ENCODE data around the gene SLC17A3.

The SLC17A3 gene

GRCh38 chr6:25834950-25835349, 39.1 kb downstream of the SLC17A3 start:
- no peak for DNase-seq

- DNase-seq, result no peak
Measured at GRCh38 chr6:25833136-25833535, 40.9 kb downstream of the SLC17A3 start.

DNA sequence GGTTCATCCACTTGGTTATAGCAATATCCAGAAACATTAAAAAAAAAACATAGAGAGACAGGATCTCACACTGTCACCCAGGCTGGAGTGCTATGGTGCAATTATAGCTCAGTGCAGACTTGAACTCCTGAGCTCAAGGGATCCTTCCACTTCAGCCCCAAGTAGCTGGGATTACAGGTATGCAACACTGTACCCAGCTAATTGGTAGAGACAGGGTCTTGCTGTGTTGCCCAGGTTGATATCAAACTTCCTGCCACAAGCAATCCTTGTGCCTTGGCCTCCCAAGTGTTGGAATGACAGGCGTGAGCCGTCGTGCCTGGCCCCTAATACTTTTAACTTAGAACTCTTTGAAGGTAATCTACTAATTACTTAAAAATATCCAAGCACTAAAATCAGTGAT, 41.4 kb downstream of the SLC17A3 start:
- no peak for DNase-seq

GRCh38 chr6:25832307-25832662, 41.8 kb downstream of the SLC17A3 start:
- DNase-seq, result no peak

DNA sequence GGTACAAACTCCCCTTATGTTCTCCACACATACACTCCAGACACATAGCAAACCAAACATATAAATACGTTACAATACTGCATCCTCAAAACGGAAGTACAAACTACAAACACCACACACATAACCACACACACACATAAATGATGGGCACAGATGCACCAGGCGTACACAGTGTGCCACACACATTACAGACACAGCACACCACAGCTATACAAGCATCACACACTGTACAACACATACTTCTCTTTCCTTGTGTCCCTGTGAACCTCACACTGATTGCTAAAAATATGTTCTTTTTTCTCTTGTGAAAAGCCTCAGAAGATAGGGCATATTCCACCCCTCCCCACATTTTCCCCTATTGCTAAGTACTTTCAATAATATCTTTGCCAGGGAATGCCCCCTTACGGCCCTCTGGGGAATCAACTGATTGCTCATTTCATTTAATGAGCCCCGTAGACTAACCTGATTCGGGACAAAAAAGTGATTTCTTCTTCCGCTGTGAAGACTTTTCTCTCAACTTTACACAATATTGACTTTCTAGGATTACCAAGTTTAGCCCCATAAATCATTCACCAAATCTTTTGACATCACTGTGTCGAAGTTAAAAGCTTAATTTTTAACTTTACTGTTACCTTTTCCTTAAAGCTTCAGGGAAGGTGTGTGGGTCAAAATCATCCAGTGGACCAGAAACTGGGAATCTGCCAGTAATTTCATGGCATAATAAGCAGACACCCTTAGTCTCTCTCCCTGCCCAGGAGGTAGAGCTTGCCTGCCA, 42.3 kb downstream of the SLC17A3 start, which contains the start of gene SLC17A1:
Gene SLC17A1, minus strand, starts transcription at position 521 of the 775 bp plus-strand sequence. CDS start 1,495 bp downstream, outside the sequence.
- DNase-seq, result no peak

DNA sequence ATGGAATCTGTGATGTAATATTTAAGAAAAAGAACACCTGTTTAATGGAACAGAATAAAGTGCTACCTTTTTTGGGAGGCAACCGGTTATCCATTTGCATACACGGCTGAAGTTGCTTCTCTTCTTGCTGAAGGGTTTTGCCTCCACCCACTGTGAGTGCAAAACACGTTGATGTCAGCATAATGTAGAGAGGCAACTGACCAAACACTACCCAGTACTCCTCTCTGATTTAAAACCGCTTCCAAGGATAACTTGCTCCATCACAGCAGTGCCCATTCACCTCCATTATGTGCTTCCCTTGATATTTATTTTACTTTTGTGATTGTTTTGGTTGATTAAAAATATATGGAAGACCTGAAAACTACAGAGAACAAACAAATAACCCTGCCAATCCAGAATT, 43.6 kb downstream of the SLC17A3 start:
- no peak for DNase-seq

GRCh38 chr6:25829375-25829774, 44.7 kb downstream of the SLC17A3 start:
- no peak for DNase-seq

DNA sequence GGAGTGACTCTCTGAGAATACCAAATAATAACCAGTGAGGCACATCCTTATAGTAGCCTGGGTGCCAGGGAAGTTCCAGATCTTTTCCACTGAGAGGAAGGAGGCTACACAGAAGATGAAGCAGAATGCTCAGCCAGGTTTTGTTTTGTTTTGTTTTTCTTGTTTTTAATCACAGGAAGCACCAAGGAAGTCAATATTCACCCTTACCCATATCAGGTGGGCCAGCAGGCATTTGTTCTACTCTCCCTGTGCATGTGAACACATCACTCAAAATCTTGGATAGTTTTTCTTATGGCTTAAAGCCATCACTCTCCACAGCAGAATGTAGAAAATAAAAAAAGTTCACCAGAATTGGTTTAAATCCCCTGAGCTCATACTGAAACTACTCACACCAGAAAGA, 52.7 kb downstream of the SLC17A3 start:
- no peak for DNase-seq

DNA sequence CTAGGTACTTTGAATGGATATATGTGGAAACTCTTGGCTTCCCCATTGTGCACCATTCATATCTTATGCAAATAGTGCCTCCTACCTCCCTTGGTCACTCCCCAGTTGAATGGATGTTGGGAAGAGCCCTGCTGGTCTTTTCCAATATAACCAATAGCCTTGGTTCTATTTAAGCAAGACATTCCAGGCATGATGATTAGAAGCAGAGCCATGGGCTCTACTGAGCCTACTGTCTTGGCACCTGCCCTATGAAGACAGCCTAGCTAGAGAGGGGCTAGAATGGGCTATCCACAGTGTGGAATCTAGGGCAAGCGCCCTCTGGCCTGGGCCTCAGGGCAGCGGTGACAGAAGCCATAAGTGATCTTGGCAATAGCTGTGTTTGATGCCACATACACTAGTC, 57.8 kb downstream of the SLC17A3 start:
- DNase-seq, result no peak

DNA sequence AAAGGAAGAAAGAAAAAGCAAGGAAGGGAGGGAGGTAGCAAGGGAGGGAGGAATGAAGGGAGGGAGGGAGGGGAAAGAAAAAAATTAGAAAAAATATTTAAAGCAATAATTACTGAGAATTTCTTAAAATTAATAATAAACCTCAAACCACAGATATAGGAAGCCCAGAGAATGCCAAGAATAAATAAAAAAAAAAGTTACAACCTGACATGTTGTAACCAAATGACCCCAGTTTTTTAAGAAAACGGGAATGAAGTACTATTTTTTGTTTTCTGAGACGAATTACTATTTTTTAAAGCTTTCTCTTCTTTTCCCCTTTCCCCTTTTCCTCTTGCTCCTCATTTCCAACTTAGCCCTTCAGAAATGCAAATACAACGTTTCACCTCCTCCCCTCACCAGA, 58.8 kb downstream of the SLC17A3 start:
- no peak for DNase-seq

GRCh38 chr6:25804804-25805203, 69.2 kb downstream of the SLC17A3 start:
- no peak for DNase-seq

DNA sequence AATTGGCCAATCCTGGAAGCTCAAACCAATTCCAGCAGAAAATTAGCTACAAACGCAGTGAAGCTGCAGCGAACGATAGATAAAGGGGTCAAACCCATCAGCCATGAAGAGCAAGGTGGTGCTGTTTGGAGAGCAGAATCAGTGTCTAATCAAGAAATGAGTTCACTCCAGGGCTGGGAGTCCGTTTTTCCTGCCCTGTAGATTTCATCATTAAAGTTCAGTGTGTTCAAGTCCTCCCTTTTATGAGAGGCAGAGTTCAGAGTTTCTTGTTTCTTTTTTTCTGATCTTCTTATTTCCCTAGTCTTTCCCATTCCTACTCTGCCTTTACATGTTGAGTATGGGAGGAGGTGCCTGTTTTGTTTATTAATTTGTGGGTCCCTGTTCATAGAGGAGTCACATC, 72.6 kb downstream of the SLC17A3 start:
- DNase-seq, result no peak

All from DMS153 (cell line).